NCI-H2171 (cell line): ENCODE results near the gene SPSB1.
A peak's percentile ranks its signal among the peaks of the same experiment; 100 is the strongest.

ENCODE experiments used
- DNase-seq: peaks from one replicate; lab custom pipeline; 2025; lab: John Stamatoyannopoulos, UW

The SPSB1 gene

GRCh38 chr1:9292361-9293240, at the start of gene SPSB1:
Gene SPSB1, plus strand, starts transcription at chr1:9292894. Its CDS starts 62,998 bp downstream, at chr1:9355892.
- DNase-seq: peak; percentile 75

GRCh38 chr1:9243066-9243739, 49.5 kb upstream of the SPSB1 start:
- DNase-seq: no peak

- no peak for DNase-seq
These were observed 48.0 kb upstream of the SPSB1 start for GRCh38 chr1:9244501-9245229.

GRCh38 chr1:9245230-9245619, 47.5 kb upstream of the SPSB1 start:
- no peak for DNase-seq

GRCh38 chr1:9245661-9246060, 47.0 kb upstream of the SPSB1 start:
- no peak for DNase-seq

- no peak for DNase-seq
These were observed 46.5 kb upstream of the SPSB1 start for GRCh38 chr1:9246215-9246614.

- DNase-seq: no peak
These were observed 45.6 kb upstream of the SPSB1 start for GRCh38 chr1:9246841-9247785.

GRCh38 chr1:9247894-9248293, 44.8 kb upstream of the SPSB1 start:
- DNase-seq: no peak

- no peak for DNase-seq
These were observed 44.1 kb upstream of the SPSB1 start for GRCh38 chr1:9248341-9249262.

GRCh38 chr1:9249263-9249533, 43.5 kb upstream of the SPSB1 start:
- no peak for DNase-seq

- DNase-seq: no peak
These were observed 42.9 kb upstream of the SPSB1 start for GRCh38 chr1:9249534-9250410.

GRCh38 chr1:9250411-9251381, 42.0 kb upstream of the SPSB1 start:
- peak; percentile 18 for DNase-seq

- no peak for DNase-seq
These were observed 41.2 kb upstream of the SPSB1 start for GRCh38 chr1:9251501-9251900.

GRCh38 chr1:9253004-9253403, 39.7 kb upstream of the SPSB1 start:
- no peak for DNase-seq

- DNase-seq: no peak
These were observed 39.1 kb upstream of the SPSB1 start for GRCh38 chr1:9253453-9254105.

GRCh38 chr1:9256332-9256731, 36.4 kb upstream of the SPSB1 start:
- no peak for DNase-seq

GRCh38 chr1:9257851-9258250, 34.8 kb upstream of the SPSB1 start:
- no peak for DNase-seq

- no peak for DNase-seq
These were observed 34.1 kb upstream of the SPSB1 start for GRCh38 chr1:9258629-9259028.
